Activated CD4-positive, alpha-beta T cell treated with anti-CD3 and anti-CD28 coated beads, Interleukin-2, amount 50 U/mL, for 24 hours (primary cell): Measurements from ENCODE around the gene SCNN1B.
"Not testable (repeated sequence)": the region's sequence is repeated elsewhere in the genome, so short reads cannot be mapped to it uniquely, and the experiment has no call there.

Experiments
- DNase-seq, 2 donors: peaks; one replicate each; pipeline ENCODE4 v3.0.0-alpha.2; 2020; ENCODE audit warnings: low read depth in 1 of 2, low spot score in 1 of 2

SCNN1B gene

GRCh38 chr16:23302045-23302956 is at the start of gene SCNN1B:
TSS of gene SCNN1B (plus strand) at chr16:23302302. CDS start at chr16:23348600, 46,298 bp downstream.
- no peak for DNase-seq

GRCh38 chr16:23252310-23252709 is 49.8 kb upstream of the SCNN1B start:
- no peak for DNase-seq

GRCh38 chr16:23253650-23254049 is 48.5 kb upstream of the SCNN1B start:
- not testable (repeated sequence) for DNase-seq

- DNase-seq: no peak
These were observed 47.8 kb upstream of the SCNN1B start for GRCh38 chr16:23254338-23254737.

- DNase-seq: no peak
These were observed 47.1 kb upstream of the SCNN1B start for GRCh38 chr16:23255000-23255399.

- no peak for DNase-seq
These were observed 45.7 kb upstream of the SCNN1B start for GRCh38 chr16:23256440-23256839.

GRCh38 chr16:23257682-23258081 is 44.4 kb upstream of the SCNN1B start:
- no peak for DNase-seq

- DNase-seq: no peak
These were observed 43.2 kb upstream of the SCNN1B start for GRCh38 chr16:23258919-23259237.

- DNase-seq: no peak
These were observed 34.5 kb upstream of the SCNN1B start for GRCh38 chr16:23267647-23268046.

- no peak for DNase-seq
These were observed 33.5 kb upstream of the SCNN1B start for GRCh38 chr16:23268561-23268960.

GRCh38 chr16:23269248-23269953 is 32.7 kb upstream of the SCNN1B start:
- no peak for DNase-seq

GRCh38 chr16:23270654-23271053 is 31.4 kb upstream of the SCNN1B start:
- no peak for DNase-seq

- no peak for DNase-seq
These were observed 27.1 kb upstream of the SCNN1B start for GRCh38 chr16:23274968-23275367.

- no peak for DNase-seq
These were observed 25.3 kb upstream of the SCNN1B start for GRCh38 chr16:23276821-23277220.

- no peak for DNase-seq
These were observed 24.1 kb upstream of the SCNN1B start for GRCh38 chr16:23278031-23278430.

GRCh38 chr16:23279721-23280153 is 22.4 kb upstream of the SCNN1B start:
- no peak for DNase-seq

- DNase-seq: no peak
These were observed 21.6 kb upstream of the SCNN1B start for GRCh38 chr16:23280483-23280967.

- no peak for DNase-seq
These were observed 19.5 kb upstream of the SCNN1B start for GRCh38 chr16:23282568-23282967.

- no peak for DNase-seq
These were observed 18.5 kb upstream of the SCNN1B start for GRCh38 chr16:23283571-23283970.

- DNase-seq: no peak
These were observed 17.5 kb upstream of the SCNN1B start for GRCh38 chr16:23284584-23284983.

GRCh38 chr16:23286131-23286532 is 16.0 kb upstream of the SCNN1B start:
- no peak for DNase-seq

GRCh38 chr16:23288209-23288608 is 13.9 kb upstream of the SCNN1B start:
- no peak for DNase-seq
